ENCODE results near the gene COG4.

Gene COG4

GRCh38 chr16:70467608-70468007 lies 55.7 kb downstream of the COG4 start:
- no peak overlapping the region for H3K4me3 ChIP-seq (ENCODE audit: low read length)
- DNase-seq (ENCODE audit: low read depth): no peak
- no peak for TF ChIP-seq CTCF (conservative IDR thresholded peaks at IDR 0.05; ENCODE audit: low read depth, low read length)

GRCh38 chr16:70467113-70467512 lies 56.2 kb downstream of the COG4 start:
- no peak overlapping the region for H3K4me3 ChIP-seq (ENCODE audit: low read length)
- TF ChIP-seq CTCF (conservative IDR thresholded peaks at IDR 0.05; ENCODE audit: low read depth, low read length): no peak
- no peak for DNase-seq (ENCODE audit: low read depth)

GRCh38 chr16:70466805-70467076 lies 56.6 kb downstream of the COG4 start:
- no peak overlapping the region for H3K4me3 ChIP-seq (ENCODE audit: low read length)
- no peak for TF ChIP-seq CTCF (conservative IDR thresholded peaks at IDR 0.05; ENCODE audit: low read depth, low read length)
- no peak for DNase-seq (ENCODE audit: low read depth)

GRCh38 chr16:70465999-70466804 lies 57.2 kb downstream of the COG4 start:
- no peak for DNase-seq (ENCODE audit: low read depth)
- no peak overlapping the region for H3K4me3 ChIP-seq (ENCODE audit: low read length)
- no peak for TF ChIP-seq CTCF (conservative IDR thresholded peaks at IDR 0.05; ENCODE audit: low read depth, low read length)

GRCh38 chr16:70463235-70463634 lies 60.1 kb downstream of the COG4 start:
- no peak for TF ChIP-seq CTCF (conservative IDR thresholded peaks at IDR 0.05; ENCODE audit: low read depth, low read length)
- DNase-seq (ENCODE audit: low read depth): no peak
- no peak overlapping the region for H3K4me3 ChIP-seq (ENCODE audit: low read length)

- no peak overlapping the region for H3K4me3 ChIP-seq (ENCODE audit: low read length)
- DNase-seq (ENCODE audit: low read depth): no peak
- TF ChIP-seq CTCF (conservative IDR thresholded peaks at IDR 0.05; ENCODE audit: low read depth, low read length): no peak
Observed at GRCh38 chr16:70460737-70461261, 62.6 kb downstream of the COG4 start.

GRCh38 chr16:70457446-70458166 lies 65.7 kb downstream of the COG4 start:
- H3K4me3 ChIP-seq (ENCODE audit: low read length): no peak overlapping the region
- DNase-seq (ENCODE audit: low read depth): no peak
- TF ChIP-seq CTCF (conservative IDR thresholded peaks at IDR 0.05; ENCODE audit: low read depth, low read length): no peak

All from retinal pigment epithelial cell (primary cell).